Middle frontal gyrus (tissue), 1 donor: ENCODE data around the gene JMJD7.

Experiments used
- DNase-seq: peaks from one replicate; pipeline ENCODE4 v3.0.0-alpha.2; 2015; ENCODE audit warnings: low spot score; ENCODE audit errors: extremely low spot score

Gene JMJD7

GRCh38 chr15:41881920-41882688, 54.2 kb downstream of the JMJD7 start:
- no peak for DNase-seq

GRCh38 chr15:41882689-41883483, 55.0 kb downstream of the JMJD7 start:
- no peak for DNase-seq

- DNase-seq = no peak
These were observed 55.6 kb downstream of the JMJD7 start for GRCh38 chr15:41883484-41883825.

- no peak for DNase-seq
These were observed 56.6 kb downstream of the JMJD7 start for GRCh38 chr15:41884458-41884857.

- DNase-seq = no peak
These were observed 57.4 kb downstream of the JMJD7 start for GRCh38 chr15:41885321-41885720.

- no peak for DNase-seq
These were observed 57.9 kb downstream of the JMJD7 start for GRCh38 chr15:41885841-41886240.

GRCh38 chr15:41886741-41887140, 58.8 kb downstream of the JMJD7 start:
- no peak for DNase-seq

- no peak for DNase-seq
These were observed 59.3 kb downstream of the JMJD7 start for GRCh38 chr15:41887161-41887560.
